Epithelial cell of prostate (primary cell): ENCODE measurements around the gene AFAP1.

Experiments
- DNase-seq: peaks from one replicate; pipeline ENCODE4 v3.0.0-alpha.2; 2011; ENCODE audit warnings: low read depth, low spot score
- H3K27ac ChIP-seq: fragments of 450-650 bp; 2 replicates; pipeline ENCODE4 v1.5.1; 2017; ENCODE audit warnings: mild to moderate bottlenecking

AFAP1 gene

GRCh38 chr4:7715271-7716009 is 224.2 kb downstream of the AFAP1 start:
- H3K27ac ChIP-seq: no peak overlapping the region
- no peak for DNase-seq

- no peak for DNase-seq
- H3K27ac ChIP-seq: no peak overlapping the region
Observed at GRCh38 chr4:7714738-7715137, 224.9 kb downstream of the AFAP1 start.

- no peak for DNase-seq
- no peak overlapping the region for H3K27ac ChIP-seq
Observed at GRCh38 chr4:7714176-7714575, 225.5 kb downstream of the AFAP1 start.

- no peak for DNase-seq
- no peak overlapping the region for H3K27ac ChIP-seq
Observed at GRCh38 chr4:7713757-7714156, 225.9 kb downstream of the AFAP1 start.

- no peak for DNase-seq
- no peak overlapping the region for H3K27ac ChIP-seq
Observed at GRCh38 chr4:7712021-7712671, 227.5 kb downstream of the AFAP1 start.

GRCh38 chr4:7711307-7711963 is 228.2 kb downstream of the AFAP1 start:
- DNase-seq: no peak
- H3K27ac ChIP-seq: no peak overlapping the region

- no peak for DNase-seq
- H3K27ac ChIP-seq: no peak overlapping the region
Observed at GRCh38 chr4:7710576-7711306, 228.9 kb downstream of the AFAP1 start.

- no peak for DNase-seq
- H3K27ac ChIP-seq: no peak overlapping the region
Observed at GRCh38 chr4:7710126-7710525, 229.5 kb downstream of the AFAP1 start.

- no peak for DNase-seq
- H3K27ac ChIP-seq: no peak overlapping the region
Observed at GRCh38 chr4:7709431-7709830, 230.2 kb downstream of the AFAP1 start.

- H3K27ac ChIP-seq: no peak overlapping the region
- no peak for DNase-seq
Observed at GRCh38 chr4:7708981-7709380, 230.7 kb downstream of the AFAP1 start.
